Stimulated activated CD4-positive, alpha-beta T cell treated with anti-CD3 and anti-CD28 coated beads, TNF-alpha, amount 100 ng/mL, for 4 hours (primary cell): ENCODE results near the gene USP19.

Experiments used
- DNase-seq, 3 experiments: peaks; one replicate each; pipeline ENCODE4 v3.0.0-alpha.2; 2020; ENCODE audit warnings: low read depth in 3 of 3

The USP19 gene

GRCh38 chr3:49098910-49099630, 21.6 kb downstream of the USP19 start:
- DNase-seq: no peak

- no peak for DNase-seq
Measured at GRCh38 chr3:49098429-49098828, 22.2 kb downstream of the USP19 start.

GRCh38 chr3:49093853-49094767, 26.5 kb downstream of the USP19 start, which contains the start of gene QRICH1:
TSS of gene QRICH1 (minus strand) at chr3:49094071. CDS start at chr3:49077017, 17,054 bp downstream.
- DNase-seq: peak; percentile 92 to 93 (median 93)

- peak; percentile 53 to 65 (median 64) for DNase-seq
Measured at GRCh38 chr3:49092938-49093852, 27.4 kb downstream of the USP19 start.

- no peak for DNase-seq
Measured at GRCh38 chr3:49081429-49081828, 39.2 kb downstream of the USP19 start.

GRCh38 chr3:49079270-49079669, 41.4 kb downstream of the USP19 start:
- no peak for DNase-seq

GRCh38 chr3:49076646-49077045, 44.0 kb downstream of the USP19 start:
- DNase-seq: no peak

- no peak for DNase-seq
Measured at GRCh38 chr3:49076116-49076515, 44.5 kb downstream of the USP19 start.
